GM18520 (cell line): Measurements from ENCODE around the gene RNF213.
"Not testable (repeated sequence)": the region's sequence is repeated elsewhere in the genome, so short reads cannot be mapped to it uniquely, and the experiment has no call there.

Source experiments
- ATAC-seq: cut with Tn5 transposase; IDR thresholded peaks from one replicate; pipeline ENCODE4 v1.9.1; 2021; ENCODE audit not compliant: unreplicated experiment

RNF213 gene

GRCh38 chr17:80248894-80249710, 11.6 kb upstream of the RNF213 start:
- no peak for ATAC-seq

GRCh38 chr17:80251966-80252365, 8.7 kb upstream of the RNF213 start:
- ATAC-seq: no peak

- no peak for ATAC-seq
Observed at GRCh38 chr17:80252871-80253270, 7.8 kb upstream of the RNF213 start.

GRCh38 chr17:80253631-80254395, 6.8 kb upstream of the RNF213 start:
- no peak for ATAC-seq

GRCh38 chr17:80254396-80255251, 6.0 kb upstream of the RNF213 start:
- ATAC-seq: peak; percentile 57

- no peak for ATAC-seq
Observed at GRCh38 chr17:80256034-80256350, 4.7 kb upstream of the RNF213 start.

GRCh38 chr17:80257716-80258213, 2.9 kb upstream of the RNF213 start:
- no peak for ATAC-seq

GRCh38 chr17:80258296-80258695, 2.4 kb upstream of the RNF213 start:
- ATAC-seq: not testable (repeated sequence)

- ATAC-seq: no peak
Observed at GRCh38 chr17:80259457-80260068, 1.1 kb upstream of the RNF213 start.

GRCh38 chr17:80260069-80260535, 550 bp upstream of the RNF213 start:
- peak; percentile 38 for ATAC-seq

- ATAC-seq: no peak
Observed at GRCh38 chr17:80261159-80261894, 675 bp downstream of the RNF213 start.

- ATAC-seq: no peak
Observed at GRCh38 chr17:80261895-80262279, 1.2 kb downstream of the RNF213 start.

GRCh38 chr17:80262291-80262690, 1.6 kb downstream of the RNF213 start:
- ATAC-seq: no peak

GRCh38 chr17:80262775-80263244, 2.2 kb downstream of the RNF213 start:
- ATAC-seq: no peak

- peak; percentile 22 for ATAC-seq
Observed at GRCh38 chr17:80263253-80264204, 2.9 kb downstream of the RNF213 start.

GRCh38 chr17:80264205-80265075, 3.8 kb downstream of the RNF213 start:
- no peak for ATAC-seq

- no peak for ATAC-seq
Observed at GRCh38 chr17:80265205-80266068, 4.8 kb downstream of the RNF213 start.
